Neural progenitor cell (in vitro differentiated cells): ENCODE measurements around the gene CADM1.

Source experiments
- EZH2 ChIP-seq: fragments of 200-600 bp; sonication (generic); IDR thresholded peaks from 2 replicates; pipeline ENCODE4 v1.6.1; 2017; ENCODE audit warnings: antibody characterized with exemption, mild to moderate bottlenecking, moderate library complexity
- TF ChIP-seq, protein P1 (sequence below): fragments of 200-600 bp; sonication (generic); IDR thresholded peaks from 2 replicates; pipeline ENCODE4 v1.5.1; 2017; ENCODE audit warnings: antibody characterized with exemption, mild to moderate bottlenecking

DNA sequence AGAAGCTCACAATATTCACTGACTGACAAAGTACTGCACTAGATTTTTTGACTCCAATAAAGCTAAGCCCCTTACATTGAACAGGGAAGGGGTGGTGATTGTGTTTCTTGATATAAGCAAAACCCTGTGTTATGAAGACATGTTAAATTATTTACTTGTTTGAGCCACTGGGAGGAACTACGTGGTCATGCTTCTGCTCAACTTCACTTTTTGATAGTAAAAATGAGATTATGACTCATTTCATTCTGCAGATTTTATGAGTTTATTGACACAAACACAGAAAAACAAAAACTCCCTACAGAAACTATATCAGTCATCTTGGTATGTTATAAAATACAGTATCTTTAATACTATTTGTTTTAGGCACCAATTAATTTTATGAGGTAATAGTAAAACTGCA, 124.7 kb downstream of the CADM1 start:
- TF ChIP-seq EZH2: no peak
- TF ChIP-seq, protein P1, sequence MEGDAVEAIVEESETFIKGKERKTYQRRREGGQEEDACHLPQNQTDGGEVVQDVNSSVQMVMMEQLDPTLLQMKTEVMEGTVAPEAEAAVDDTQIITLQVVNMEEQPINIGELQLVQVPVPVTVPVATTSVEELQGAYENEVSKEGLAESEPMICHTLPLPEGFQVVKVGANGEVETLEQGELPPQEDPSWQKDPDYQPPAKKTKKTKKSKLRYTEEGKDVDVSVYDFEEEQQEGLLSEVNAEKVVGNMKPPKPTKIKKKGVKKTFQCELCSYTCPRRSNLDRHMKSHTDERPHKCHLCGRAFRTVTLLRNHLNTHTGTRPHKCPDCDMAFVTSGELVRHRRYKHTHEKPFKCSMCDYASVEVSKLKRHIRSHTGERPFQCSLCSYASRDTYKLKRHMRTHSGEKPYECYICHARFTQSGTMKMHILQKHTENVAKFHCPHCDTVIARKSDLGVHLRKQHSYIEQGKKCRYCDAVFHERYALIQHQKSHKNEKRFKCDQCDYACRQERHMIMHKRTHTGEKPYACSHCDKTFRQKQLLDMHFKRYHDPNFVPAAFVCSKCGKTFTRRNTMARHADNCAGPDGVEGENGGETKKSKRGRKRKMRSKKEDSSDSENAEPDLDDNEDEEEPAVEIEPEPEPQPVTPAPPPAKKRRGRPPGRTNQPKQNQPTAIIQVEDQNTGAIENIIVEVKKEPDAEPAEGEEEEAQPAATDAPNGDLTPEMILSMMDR: no peak
